Keratinocyte (primary cell): ENCODE results near the gene MTA1.

Experiments used
- EZH2 ChIP-seq: IDR thresholded peaks from one replicate; pipeline ENCODE4 v1.6.1; 2012; ENCODE audit warnings: inconsistent platforms, mild to moderate bottlenecking, low read length, moderate library complexity
- TF ChIP-seq, protein P1 (sequence below), 3 experiments: IDR thresholded peaks in 1 of 3; conservative IDR thresholded peaks in 1 of 3; optimal IDR thresholded peaks in 1 of 3; 2 replicates in 2 of 3; 3 replicates in 1 of 3; pipeline versions ENCODE3 to v1.5.1; 2011; ENCODE audit warnings: low read length in 3 of 3, mild to moderate bottlenecking in 3 of 3, moderate library complexity in 2 of 3, control low read depth in 1 of 3, inconsistent platforms in 1 of 3; ENCODE audit not compliant: insufficient read depth in 2 of 3; ENCODE audit errors: extremely low read depth in 1 of 3

GRCh38 chr14:105476831-105477659 lies 57.4 kb downstream of the MTA1 start:
- TF ChIP-seq EZH2, result no peak
- TF ChIP-seq, protein P1, sequence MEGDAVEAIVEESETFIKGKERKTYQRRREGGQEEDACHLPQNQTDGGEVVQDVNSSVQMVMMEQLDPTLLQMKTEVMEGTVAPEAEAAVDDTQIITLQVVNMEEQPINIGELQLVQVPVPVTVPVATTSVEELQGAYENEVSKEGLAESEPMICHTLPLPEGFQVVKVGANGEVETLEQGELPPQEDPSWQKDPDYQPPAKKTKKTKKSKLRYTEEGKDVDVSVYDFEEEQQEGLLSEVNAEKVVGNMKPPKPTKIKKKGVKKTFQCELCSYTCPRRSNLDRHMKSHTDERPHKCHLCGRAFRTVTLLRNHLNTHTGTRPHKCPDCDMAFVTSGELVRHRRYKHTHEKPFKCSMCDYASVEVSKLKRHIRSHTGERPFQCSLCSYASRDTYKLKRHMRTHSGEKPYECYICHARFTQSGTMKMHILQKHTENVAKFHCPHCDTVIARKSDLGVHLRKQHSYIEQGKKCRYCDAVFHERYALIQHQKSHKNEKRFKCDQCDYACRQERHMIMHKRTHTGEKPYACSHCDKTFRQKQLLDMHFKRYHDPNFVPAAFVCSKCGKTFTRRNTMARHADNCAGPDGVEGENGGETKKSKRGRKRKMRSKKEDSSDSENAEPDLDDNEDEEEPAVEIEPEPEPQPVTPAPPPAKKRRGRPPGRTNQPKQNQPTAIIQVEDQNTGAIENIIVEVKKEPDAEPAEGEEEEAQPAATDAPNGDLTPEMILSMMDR (optimal IDR thresholded peaks at IDR 0.05 in 1 of 3, IDR thresholded peaks at IDR 0.05 in 1 of 3, conservative IDR thresholded peaks at IDR 0.05 in 1 of 3; ENCODE audit: extremely low read depth in 1 of 3, insufficient read depth in 2 of 3, low read length in 3 of 3), result no peak
